MM.1S (cell line): ENCODE measurements around the gene PLXNA2.

Experiments used
- DNase-seq: peaks from one replicate; pipeline ENCODE4 v3.0.0-alpha.2; 2015
- H2AFZ ChIP-seq: fragments of 300-600 bp; sonication (generic); 2 replicates; pipeline ENCODE4 v1.6.0; 2016; ENCODE audit warnings: antibody characterized with exemption, low read length
- H3F3A ChIP-seq: fragments of 300-600 bp; sonication (generic); 2 replicates; pipeline ENCODE4 v1.6.1; 2016; ENCODE audit warnings: mild to moderate bottlenecking, antibody characterized with exemption, low read length, moderate library complexity, mixed read lengths; ENCODE audit not compliant: insufficient read depth
- H3K27ac ChIP-seq: fragments of 300-600 bp; sonication (generic); 2 replicates; pipeline ENCODE4 v1.5.1; 2016; ENCODE audit warnings: mild to moderate bottlenecking, low read length
- H3K27me3 ChIP-seq: fragments of 300-600 bp; sonication (generic); replicated peaks from 2 replicates; pipeline ENCODE4 v1.6.0; 2016; ENCODE audit warnings: low read length; ENCODE audit not compliant: insufficient read depth
- H3K36me3 ChIP-seq: fragments of 300-600 bp; sonication (generic); replicated peaks from 2 replicates; pipeline ENCODE4 v1.6.1; 2016; ENCODE audit warnings: mild to moderate bottlenecking, low read length, mixed read lengths; ENCODE audit not compliant: insufficient read depth
- H3K4me1 ChIP-seq: fragments of 300-600 bp; sonication (generic); 2 replicates; pipeline ENCODE4 v1.6.1; 2016; ENCODE audit warnings: low read length, mixed read lengths
- H3K4me2 ChIP-seq: fragments of 300-600 bp; sonication (generic); 2 replicates; pipeline ENCODE4 v1.6.0; 2016; ENCODE audit warnings: low read depth, low read length
- H3K4me3 ChIP-seq: fragments of 300-600 bp; sonication (generic); 2 replicates; pipeline ENCODE4 v1.5.1; 2016; ENCODE audit warnings: low read length, mixed read lengths
- H3K79me2 ChIP-seq: fragments of 300-600 bp; sonication (generic); 2 replicates; pipeline ENCODE4 v1.6.1; 2016; ENCODE audit warnings: mixed run types, low read length, mixed read lengths
- H3K9ac ChIP-seq: fragments of 300-600 bp; sonication (generic); 2 replicates; pipeline ENCODE4 v1.6.1; 2016; ENCODE audit warnings: low read length, mixed read lengths
- H3K9me2 ChIP-seq: fragments of 300-600 bp; sonication (generic); replicated peaks from 2 replicates; pipeline ENCODE4 v1.6.1; 2016; ENCODE audit warnings: mild to moderate bottlenecking, low read length, mixed read lengths; ENCODE audit not compliant: insufficient read depth
- H3K9me3 ChIP-seq: fragments of 300-600 bp; sonication (generic); replicated peaks from 2 replicates; pipeline ENCODE4 v1.6.1; 2016; ENCODE audit warnings: mild to moderate bottlenecking, low read length, mixed read lengths; ENCODE audit not compliant: insufficient read depth
- H4K20me1 ChIP-seq: fragments of 300-600 bp; sonication (generic); 2 replicates; pipeline ENCODE4 v1.6.1; 2016; ENCODE audit warnings: mild to moderate bottlenecking, low read length, moderate library complexity, mixed read lengths; ENCODE audit not compliant: insufficient read depth
- CTCF ChIP-seq: fragments of 300-600 bp; sonication (generic); IDR thresholded peaks from 2 replicates; pipeline ENCODE4 v1.5.1; 2016; ENCODE audit warnings: antibody characterized with exemption, low read length, mixed read lengths
- EZH2 ChIP-seq: fragments of 300-600 bp; sonication (generic); optimal IDR thresholded peaks from 2 replicates; pipeline ENCODE3; 2017; ENCODE audit warnings: low read depth, mild to moderate bottlenecking, antibody characterized with exemption, low read length, mixed read lengths
- EZH2phosphoT487 ChIP-seq: fragments of 300-600 bp; sonication (generic); IDR thresholded peaks from 2 replicates; pipeline ENCODE4 v1.6.1; 2018; ENCODE audit warnings: antibody characterized with exemption, low read length

PLXNA2 gene

DNA sequence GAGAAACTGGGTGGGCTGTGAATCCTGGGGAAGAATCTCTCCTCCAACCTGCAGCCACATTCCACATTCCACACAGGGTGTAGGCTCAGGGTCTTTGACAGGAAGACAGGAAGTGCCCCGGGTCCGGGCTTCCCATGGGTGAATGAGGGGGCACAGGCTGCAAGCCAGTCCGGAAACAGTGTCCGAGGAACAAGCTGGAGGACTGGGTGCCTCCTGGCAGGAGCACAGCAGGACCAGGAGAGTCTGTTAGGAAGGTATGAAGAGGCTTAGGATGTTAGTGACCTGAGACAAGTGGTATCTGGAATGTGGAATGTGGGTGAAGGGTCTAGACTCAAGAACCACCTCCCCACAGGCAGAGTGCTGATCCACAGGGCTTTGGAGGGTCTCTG is 212.3 kb downstream of the PLXNA2 start:
- Histone ChIP-seq H3K27ac (no peak overlapping the region), H3K9ac (no peak overlapping the region), H3K4me1 (no peaks in the 10 kb centered on the region), H4K20me1 (no peaks in the 10 kb centered on the region), H3K9me2 (no peaks in the 10 kb centered on the region), H3K79me2 (no peaks in the 10 kb centered on the region), H3K4me2 (no peak overlapping the region), H3F3A (no peaks in the 10 kb centered on the region), H3K9me3 (no peaks in the 10 kb centered on the region), H3K27me3 (no peaks in the 10 kb centered on the region), H2AFZ (no peak overlapping the region), H3K4me3 (no peak overlapping the region), H3K36me3 (no peaks in the 10 kb centered on the region)
- TF ChIP-seq EZH2phosphoT487 = no peak
- no peak for TF ChIP-seq CTCF
- no peak for TF ChIP-seq EZH2
- no peak for DNase-seq

GRCh38 chr1:208031316-208031931 is 212.8 kb downstream of the PLXNA2 start:
- Histone ChIP-seq H3K36me3 (no peaks in the 10 kb centered on the region), H3K4me2 (no peak overlapping the region), H3K79me2 (no peaks in the 10 kb centered on the region), H3K27ac (no peak overlapping the region), H3F3A (no peaks in the 10 kb centered on the region), H3K9me3 (no peaks in the 10 kb centered on the region), H3K27me3 (no peaks in the 10 kb centered on the region), H3K9me2 (no peaks in the 10 kb centered on the region), H3K4me3 (no peak overlapping the region), H3K9ac (no peak overlapping the region), H3K4me1 (no peaks in the 10 kb centered on the region), H4K20me1 (no peaks in the 10 kb centered on the region), H2AFZ (no peak overlapping the region)
- DNase-seq = no peak
- no peak for TF ChIP-seq EZH2
- TF ChIP-seq CTCF = no peak

DNA sequence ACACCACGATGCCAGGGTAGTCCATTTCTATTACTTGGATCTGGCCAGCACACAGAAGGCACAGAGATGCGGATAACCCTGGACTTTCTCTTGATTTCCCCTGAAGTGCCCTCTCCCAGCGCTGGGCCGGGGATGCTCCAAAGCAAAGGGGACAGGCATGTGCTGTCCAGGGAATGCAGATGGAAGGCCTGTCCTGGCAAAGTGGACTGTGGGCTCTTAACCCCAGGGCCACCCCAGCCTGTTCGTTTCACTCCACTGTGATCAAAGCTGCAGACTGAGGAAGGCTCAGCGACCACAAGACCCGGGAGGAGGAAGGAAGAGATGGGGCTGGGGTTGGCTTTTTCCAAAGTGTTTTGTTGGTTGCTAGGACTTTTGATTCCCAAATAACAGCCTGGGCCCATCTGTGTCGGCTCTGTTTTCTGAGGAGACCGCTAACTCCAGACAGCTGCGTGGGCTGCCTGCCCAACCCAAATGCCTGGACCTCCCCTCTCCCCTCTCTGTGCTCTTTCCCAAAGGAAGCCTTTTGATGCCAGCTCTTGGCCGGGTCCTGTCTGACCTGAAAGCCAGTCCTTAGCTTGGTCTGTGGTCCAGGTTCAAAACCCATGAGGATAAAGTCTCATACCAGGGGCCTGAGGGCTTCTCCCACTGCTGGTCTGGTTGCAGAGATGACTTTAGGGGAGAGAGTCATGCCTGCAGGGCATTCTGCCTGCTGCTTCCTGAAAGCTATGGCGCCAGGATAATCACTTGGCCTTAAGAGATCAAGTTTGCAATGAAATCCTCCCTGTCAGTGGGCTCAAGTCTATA is 213.7 kb downstream of the PLXNA2 start:
- DNase-seq = no peak
- TF ChIP-seq EZH2 (no peak), EZH2phosphoT487 (no peak), CTCF (no peak)
- no peaks in the 10 kb centered on the region for H3K9me2 ChIP-seq
- H3K4me2 ChIP-seq = no peak overlapping the region
- H4K20me1 ChIP-seq = no peaks in the 10 kb centered on the region
- H3K27ac ChIP-seq = no peak overlapping the region
- no peaks in the 10 kb centered on the region for H3K36me3 ChIP-seq
- no peak overlapping the region for H3K4me3 ChIP-seq
- H3K9me3 ChIP-seq = no peaks in the 10 kb centered on the region
- no peak overlapping the region for H3K9ac ChIP-seq
- H2AFZ ChIP-seq = no peak overlapping the region
- H3K79me2 ChIP-seq = no peaks in the 10 kb centered on the region
- H3K27me3 ChIP-seq = no peaks in the 10 kb centered on the region
- H3K4me1 ChIP-seq = no peaks in the 10 kb centered on the region
- H3F3A ChIP-seq = no peaks in the 10 kb centered on the region
